Neuronal stem cell (in vitro differentiated cells): ENCODE measurements around the gene STARD8.

Experiments
- DNase-seq: peaks from one replicate; pipeline ENCODE4 v3.0.0-alpha.2; 2013; ENCODE audit warnings: low spot score
- H2AFZ ChIP-seq: one replicate; pipeline ENCODE4 v1.6.1; 2013; ENCODE audit warnings: mild to moderate bottlenecking, low read length, inconsistent platforms
- H2AK5ac ChIP-seq: 2 replicates; pipeline ENCODE4 v1.6.1; 2013; ENCODE audit warnings: low read depth, mild to moderate bottlenecking, inconsistent platforms, low read length, moderate library complexity, mixed read lengths
- H2BK120ac ChIP-seq: 2 replicates; pipeline ENCODE4 v1.6.1; 2013; ENCODE audit warnings: low read depth, mild to moderate bottlenecking, inconsistent platforms, low read length, moderate library complexity, mixed read lengths
- H2BK12ac ChIP-seq: one replicate; pipeline ENCODE4 v1.6.1; 2013; ENCODE audit warnings: low read length, inconsistent platforms
- H2BK15ac ChIP-seq: 2 replicates; pipeline ENCODE4 v1.6.1; 2013; ENCODE audit warnings: mild to moderate bottlenecking, low read length, inconsistent platforms, mixed read lengths
- H2BK5ac ChIP-seq: one replicate; pipeline ENCODE4 v1.6.1; 2013; ENCODE audit warnings: inconsistent platforms, mild to moderate bottlenecking, low read length, moderate library complexity
- H3K14ac ChIP-seq: one replicate; pipeline ENCODE4 v1.6.1; 2013; ENCODE audit warnings: low read length, inconsistent platforms
- H3K18ac ChIP-seq: 2 replicates; pipeline ENCODE4 v1.6.1; 2013; ENCODE audit warnings: low read length, inconsistent platforms
- H3K23ac ChIP-seq: 2 replicates; pipeline ENCODE4 v1.6.1; 2013; ENCODE audit warnings: low read depth, mild to moderate bottlenecking, mixed read lengths, low read length, inconsistent platforms; ENCODE audit not compliant: poor library complexity
- H3K27ac ChIP-seq: replicated peaks from 3 replicates; pipeline ENCODE4 v1.5.1; 2013; ENCODE audit warnings: low read length, inconsistent platforms
- H3K27me3 ChIP-seq, 3 experiments: 2 replicates each; pipeline ENCODE4 v1.6.1; 2013; ENCODE audit warnings: low read length in 3 of 3, mild to moderate bottlenecking in 2 of 3, inconsistent platforms in 1 of 3, low read depth in 1 of 3, mixed read lengths in 1 of 3, moderate library complexity in 1 of 3; ENCODE audit not compliant: control insufficient read depth in 3 of 3, insufficient read depth in 3 of 3
- H3K36me3 ChIP-seq, 2 donors: replicated peaks in 1 of 2; 2 replicates each; pipeline ENCODE4 v1.6.1; 2013; ENCODE audit warnings: low read length in 2 of 2; ENCODE audit not compliant: control insufficient read depth in 2 of 2, insufficient read depth in 2 of 2
- H3K4ac ChIP-seq: 2 replicates; pipeline ENCODE4 v1.6.1; 2013; ENCODE audit warnings: inconsistent platforms, mild to moderate bottlenecking, low read length, moderate library complexity
- H3K4me1 ChIP-seq, 2 donors: 1 replicate in 1 of 2; 2 replicates in 1 of 2; pipeline ENCODE4 v1.6.1; 2013; ENCODE audit warnings: low read length in 2 of 2, low read depth in 1 of 2; ENCODE audit not compliant: control insufficient read depth in 2 of 2, insufficient read depth in 1 of 2
- H3K4me2 ChIP-seq: one replicate; pipeline ENCODE4 v1.6.1; 2013; ENCODE audit warnings: mild to moderate bottlenecking, low read length, inconsistent platforms; ENCODE audit not compliant: insufficient read depth, poor library complexity, severe bottlenecking
- H3K4me3 ChIP-seq, 2 donors: 2 replicates each; pipeline ENCODE4 v1.5.1; 2013; ENCODE audit warnings: low read length in 2 of 2, mild to moderate bottlenecking in 2 of 2, inconsistent platforms in 1 of 2, moderate library complexity in 1 of 2
- H3K79me1 ChIP-seq: one replicate; pipeline ENCODE4 v1.6.1; 2013; ENCODE audit warnings: low read depth, mild to moderate bottlenecking, inconsistent platforms, low read length, moderate library complexity
- H3K9ac ChIP-seq: one replicate; pipeline ENCODE4 v1.6.1; 2013; ENCODE audit warnings: mild to moderate bottlenecking, low read depth, low read length, inconsistent platforms; ENCODE audit not compliant: poor library complexity
- H3K9me3 ChIP-seq, 2 donors: replicated peaks in 1 of 2; 2 replicates each; pipeline versions ENCODE3 to v1.6.1; 2013; ENCODE audit warnings: low read length in 2 of 2, mild to moderate bottlenecking in 2 of 2, inconsistent platforms in 1 of 2, low read depth in 1 of 2, mixed read lengths in 1 of 2, moderate library complexity in 1 of 2; ENCODE audit not compliant: control insufficient read depth in 2 of 2, insufficient read depth in 1 of 2
- H4K8ac ChIP-seq: one replicate; pipeline ENCODE4 v1.6.1; 2013; ENCODE audit warnings: low read depth, mild to moderate bottlenecking, inconsistent platforms, low read length, moderate library complexity
- H4K91ac ChIP-seq: one replicate; pipeline ENCODE4 v1.6.1; 2013; ENCODE audit warnings: low read length, low read depth, mild to moderate bottlenecking, inconsistent platforms; ENCODE audit not compliant: poor library complexity
- WGBS, 2 donors: extraction: QIAGEN DNeasy Blood & Tissue Kit; methylation state at CpG; one replicate each; pipeline ENCODE4 v1.1.7; 2013; ENCODE audit warnings: missing lambda C conversion rate in 2 of 2, mixed read lengths in 1 of 2; ENCODE audit not compliant: insufficient read length in 2 of 2, insufficient replicate concordance in 1 of 2; ENCODE audit errors: extremely low coverage in 2 of 2; 5-methylcytosine and 5-hydroxymethylcytosine counted together

STARD8 gene

DNA sequence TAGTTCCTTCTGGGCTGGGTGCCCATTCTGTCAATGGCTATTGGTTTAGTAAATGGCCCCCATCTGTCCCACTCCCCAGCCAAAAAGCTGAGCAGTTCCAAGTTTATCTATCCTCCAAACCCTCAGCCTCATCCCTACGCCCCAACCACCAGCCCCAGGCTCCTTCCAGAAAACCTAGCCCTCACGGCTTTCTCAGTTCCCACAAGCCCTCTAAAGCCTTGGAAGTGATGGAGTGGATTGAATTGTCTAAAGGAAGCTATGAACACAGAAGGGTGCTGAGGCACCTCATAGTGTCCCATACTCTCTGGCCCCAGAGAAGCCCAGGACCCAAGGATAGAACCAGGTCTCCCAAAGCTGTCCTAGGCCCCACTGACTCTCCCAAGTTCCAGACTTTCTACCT lies 105.8 kb downstream of the STARD8 start:
- Histone ChIP-seq H3K14ac (no peak overlapping the region), H3K4me1 (no peaks in the 10 kb centered on the region)

DNA sequence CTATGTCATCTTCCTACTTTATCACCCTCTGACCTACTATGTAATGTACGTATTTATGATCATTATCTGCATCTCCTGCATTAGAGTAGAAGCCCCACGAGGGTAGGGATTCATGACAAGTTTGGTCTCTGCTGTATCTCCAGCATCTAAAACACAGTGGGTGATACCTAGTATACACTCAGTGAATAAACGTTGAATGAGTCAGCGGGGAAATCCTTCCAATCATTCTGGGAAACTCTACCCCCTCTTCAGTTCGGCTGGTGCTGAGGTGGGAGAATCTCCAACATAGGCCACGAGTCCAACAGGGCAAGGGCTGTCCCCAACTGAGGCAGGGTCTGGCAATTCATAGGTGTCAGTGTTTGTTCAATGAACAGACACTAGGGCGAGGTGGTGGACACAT lies 106.9 kb downstream of the STARD8 start:
- Histone ChIP-seq H4K8ac (no peak overlapping the region), H3K4me3 (no peak overlapping the region), H3K36me3 (no peaks in the 10 kb centered on the region), H3K23ac (no peak overlapping the region), H2BK15ac (no peak overlapping the region), H3K9me3 (no peaks in the 10 kb centered on the region), H2BK120ac (no peak overlapping the region), H3K27ac (no peak overlapping the region), H2BK5ac (no peak overlapping the region), H3K18ac (no peak overlapping the region), H3K14ac (no peak overlapping the region), H3K4me1 (no peaks in the 10 kb centered on the region), H2AFZ (no peak overlapping the region), H3K4ac (no peak overlapping the region), H3K27me3 (peaks cover 0 to 21% (median 0%) of the 10 kb centered on the region in 3 experiments), H2AK5ac (no peak overlapping the region), H4K91ac (no peak overlapping the region), H3K79me1 (no peaks in the 10 kb centered on the region), H3K9ac (no peak overlapping the region), H3K4me2 (no peak overlapping the region), H2BK12ac (no peak overlapping the region)
- no CpG with 5 or more reads among the region's 7 CpGs for WGBS, 2 donors
- no peak for DNase-seq

More for the DNA sequence above, 105.8 kb downstream of the STARD8 start:
- H2AFZ ChIP-seq, result no peak overlapping the region
- no peaks in the 10 kb centered on the region for H3K36me3 ChIP-seq
- H3K79me1 ChIP-seq, result no peaks in the 10 kb centered on the region
- no peaks in the 10 kb centered on the region for H3K9me3 ChIP-seq
- no peak overlapping the region for H3K4ac ChIP-seq
- H3K18ac ChIP-seq, result no peak overlapping the region
- H3K9ac ChIP-seq, result no peak overlapping the region
- H3K23ac ChIP-seq, result no peak overlapping the region
- no peak overlapping the region for H3K27ac ChIP-seq
- no peak for DNase-seq
- no peak overlapping the region for H4K91ac ChIP-seq
- no peak overlapping the region for H2BK15ac ChIP-seq
- peaks cover 0 to 24% (median 0%) of the 10 kb centered on the region in 3 experiments for H3K27me3 ChIP-seq
- no peak overlapping the region for H4K8ac ChIP-seq
- no peak overlapping the region for H3K4me2 ChIP-seq
- H2AK5ac ChIP-seq, result no peak overlapping the region
- no peak overlapping the region for H3K4me3 ChIP-seq
- H2BK12ac ChIP-seq, result no peak overlapping the region
- H2BK5ac ChIP-seq, result no peak overlapping the region
- WGBS, 2 donors, result no CpG with 5 or more reads among the region's 2 CpGs
- no peak overlapping the region for H2BK120ac ChIP-seq

GRCh38 chrX:68755616-68756125 lies 108.2 kb downstream of the STARD8 start:
- no peak overlapping the region for H3K4me3 ChIP-seq
- H3K9ac ChIP-seq, result no peak overlapping the region
- H3K4me2 ChIP-seq, result no peak overlapping the region
- H2BK120ac ChIP-seq, result no peak overlapping the region
- no peaks in the 10 kb centered on the region for H3K36me3 ChIP-seq
- H3K79me1 ChIP-seq, result no peaks in the 10 kb centered on the region
- no peak overlapping the region for H3K23ac ChIP-seq
- no peak overlapping the region for H4K91ac ChIP-seq
- no peaks in the 10 kb centered on the region for H3K4me1 ChIP-seq
- no peak overlapping the region for H3K14ac ChIP-seq
- no peak overlapping the region for H2AK5ac ChIP-seq
- no CpG with 5 or more reads among the region's 3 CpGs for WGBS, 2 donors
- no peak overlapping the region for H2AFZ ChIP-seq
- H3K27ac ChIP-seq, result no peak overlapping the region
- H3K27me3 ChIP-seq, result peaks cover 0 to 13% (median 0%) of the 10 kb centered on the region in 3 experiments
- no peak overlapping the region for H3K4ac ChIP-seq
- no peak overlapping the region for H2BK5ac ChIP-seq
- H3K9me3 ChIP-seq, result no peaks in the 10 kb centered on the region
- H3K18ac ChIP-seq, result no peak overlapping the region
- H2BK15ac ChIP-seq, result no peak overlapping the region
- no peak for DNase-seq
- H2BK12ac ChIP-seq, result no peak overlapping the region
- H4K8ac ChIP-seq, result no peak overlapping the region

GRCh38 chrX:68757331-68757730 lies 109.9 kb downstream of the STARD8 start:
- no peak overlapping the region for H2AFZ ChIP-seq
- no peak overlapping the region for H4K91ac ChIP-seq
- no peak overlapping the region for H2BK15ac ChIP-seq
- no peaks in the 10 kb centered on the region for H3K4me1 ChIP-seq
- DNase-seq, result no peak
- H2AK5ac ChIP-seq, result no peak overlapping the region
- H2BK12ac ChIP-seq, result no peak overlapping the region
- no peak overlapping the region for H3K4ac ChIP-seq
- H3K4me3 ChIP-seq, result no peak overlapping the region
- no peak overlapping the region for H3K27ac ChIP-seq
- H3K4me2 ChIP-seq, result no peak overlapping the region
- H2BK5ac ChIP-seq, result no peak overlapping the region
- H4K8ac ChIP-seq, result no peak overlapping the region
- no peak overlapping the region for H3K23ac ChIP-seq
- no peaks in the 10 kb centered on the region for H3K36me3 ChIP-seq
- H3K27me3 ChIP-seq, result peaks cover 0 to 8% (median 0%) of the 10 kb centered on the region in 3 experiments
- H3K9ac ChIP-seq, result no peak overlapping the region
- H3K9me3 ChIP-seq, result no peaks in the 10 kb centered on the region
- H2BK120ac ChIP-seq, result no peak overlapping the region
- H3K14ac ChIP-seq, result no peak overlapping the region
- no peaks in the 10 kb centered on the region for H3K79me1 ChIP-seq
- no CpG with 5 or more reads among the region's 4 CpGs for WGBS, 2 donors
- no peak overlapping the region for H3K18ac ChIP-seq
